ENCODE data around the gene ERVK3-1. TPM values are rescaled to one million over a fixed set of nuclear protein-coding genes. Genes with fewer than 3 reads are reported as not detected.
A peak's percentile ranks its signal among the peaks of the same experiment; 100 is the strongest.

The ERVK3-1 gene
- total and polyA plus RNA-seq, 2 of the 13 experiments (the other 11 are each of a cell fraction or from before 2014, with no cell fraction given): 28.5 to 38.7 TPM

- TF ChIP-seq MAF1 (CRISPR knock-in tag; IDR thresholded peaks at IDR 0.05; ENCODE audit: borderline replicate concordance) (0 out of 2 replicates have a peak, but pooled peaks have one; percentile 60), ZNF775 (CRISPR knock-in tag; IDR thresholded peaks at IDR 0.05; ENCODE audit: borderline replicate concordance) (no peak), CEBPG (CRISPR knock-in tag; IDR thresholded peaks at IDR 0.05) (no peak), RBFOX2 (IDR thresholded peaks at IDR 0.05; ENCODE audit: low read depth, low read length) (peak; percentile 88), FOXK1 (CRISPR knock-in tag; IDR thresholded peaks at IDR 0.05; ENCODE audit: borderline replicate concordance, low read depth) (no peak), ZNF260 (CRISPR knock-in tag; IDR thresholded peaks at IDR 0.05; ENCODE audit: borderline replicate concordance, low read depth) (no peak), NAIF1 (CRISPR knock-in tag; IDR thresholded peaks at IDR 0.05; ENCODE audit: borderline replicate concordance) (0 out of 2 replicates have a peak, but pooled peaks have one; percentile 4), ZNF383 (CRISPR knock-in tag; IDR thresholded peaks at IDR 0.05; ENCODE audit: borderline replicate concordance) (0 out of 2 replicates have a peak, but pooled peaks have one; percentile 80), FOSL1 (CRISPR knock-in tag; IDR thresholded peaks at IDR 0.05; ENCODE audit: borderline replicate concordance) (peak; percentile 12; the same call in 1 of the 2 replicates), ZNF33B (CRISPR knock-in tag; IDR thresholded peaks at IDR 0.05) (peak; percentile 74; the same call in 1 of the 2 replicates), ZFP82 (CRISPR knock-in tag; IDR thresholded peaks at IDR 0.05; ENCODE audit: borderline replicate concordance) (0 out of 2 replicates have a peak, but pooled peaks have one; percentile 20), THAP9 (CRISPR knock-in tag; IDR thresholded peaks at IDR 0.05; ENCODE audit: borderline replicate concordance) (no peak; the same call in 1 of the 2 replicates), ETV6 (CRISPR knock-in tag; conservative IDR thresholded peaks at IDR 0.05) (no peak), BHLHE40 (IDR thresholded peaks at IDR 0.05; ENCODE audit: low read length) (no peak), RAD21 (CRISPR knock-in tag; IDR thresholded peaks at IDR 0.05) (0 out of 2 replicates have a peak, but pooled peaks have one; percentile 20), FOSL2 (CRISPR knock-in tag; IDR thresholded peaks at IDR 0.05) (peak; percentile 24; the same call in 1 of the 2 replicates)
- TF ChIP-seq, protein P1, sequence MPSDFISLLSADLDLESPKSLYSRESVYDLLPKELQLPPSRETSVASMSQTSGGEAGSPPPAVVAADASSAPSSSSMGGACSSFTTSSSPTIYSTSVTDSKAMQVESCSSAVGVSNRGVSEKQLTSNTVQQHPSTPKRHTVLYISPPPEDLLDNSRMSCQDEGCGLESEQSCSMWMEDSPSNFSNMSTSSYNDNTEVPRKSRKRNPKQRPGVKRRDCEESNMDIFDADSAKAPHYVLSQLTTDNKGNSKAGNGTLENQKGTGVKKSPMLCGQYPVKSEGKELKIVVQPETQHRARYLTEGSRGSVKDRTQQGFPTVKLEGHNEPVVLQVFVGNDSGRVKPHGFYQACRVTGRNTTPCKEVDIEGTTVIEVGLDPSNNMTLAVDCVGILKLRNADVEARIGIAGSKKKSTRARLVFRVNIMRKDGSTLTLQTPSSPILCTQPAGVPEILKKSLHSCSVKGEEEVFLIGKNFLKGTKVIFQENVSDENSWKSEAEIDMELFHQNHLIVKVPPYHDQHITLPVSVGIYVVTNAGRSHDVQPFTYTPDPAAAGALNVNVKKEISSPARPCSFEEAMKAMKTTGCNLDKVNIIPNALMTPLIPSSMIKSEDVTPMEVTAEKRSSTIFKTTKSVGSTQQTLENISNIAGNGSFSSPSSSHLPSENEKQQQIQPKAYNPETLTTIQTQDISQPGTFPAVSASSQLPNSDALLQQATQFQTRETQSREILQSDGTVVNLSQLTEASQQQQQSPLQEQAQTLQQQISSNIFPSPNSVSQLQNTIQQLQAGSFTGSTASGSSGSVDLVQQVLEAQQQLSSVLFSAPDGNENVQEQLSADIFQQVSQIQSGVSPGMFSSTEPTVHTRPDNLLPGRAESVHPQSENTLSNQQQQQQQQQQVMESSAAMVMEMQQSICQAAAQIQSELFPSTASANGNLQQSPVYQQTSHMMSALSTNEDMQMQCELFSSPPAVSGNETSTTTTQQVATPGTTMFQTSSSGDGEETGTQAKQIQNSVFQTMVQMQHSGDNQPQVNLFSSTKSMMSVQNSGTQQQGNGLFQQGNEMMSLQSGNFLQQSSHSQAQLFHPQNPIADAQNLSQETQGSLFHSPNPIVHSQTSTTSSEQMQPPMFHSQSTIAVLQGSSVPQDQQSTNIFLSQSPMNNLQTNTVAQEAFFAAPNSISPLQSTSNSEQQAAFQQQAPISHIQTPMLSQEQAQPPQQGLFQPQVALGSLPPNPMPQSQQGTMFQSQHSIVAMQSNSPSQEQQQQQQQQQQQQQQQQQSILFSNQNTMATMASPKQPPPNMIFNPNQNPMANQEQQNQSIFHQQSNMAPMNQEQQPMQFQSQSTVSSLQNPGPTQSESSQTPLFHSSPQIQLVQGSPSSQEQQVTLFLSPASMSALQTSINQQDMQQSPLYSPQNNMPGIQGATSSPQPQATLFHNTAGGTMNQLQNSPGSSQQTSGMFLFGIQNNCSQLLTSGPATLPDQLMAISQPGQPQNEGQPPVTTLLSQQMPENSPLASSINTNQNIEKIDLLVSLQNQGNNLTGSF (CRISPR knock-in tag; IDR thresholded peaks at IDR 0.05): no peak; the same call in 1 of the 2 replicates
These were observed 25.9 kb upstream of the ERVK3-1 start (continued) for GRCh38 chr19:58279042-58279924.
